DOHH2 (cell line): Measurements from ENCODE around the gene SH3PXD2A.

ENCODE experiments used
- EZH2phosphoT487 ChIP-seq: fragments of 200-600 bp; sonication (generic); IDR thresholded peaks from 2 replicates; pipeline ENCODE4 v1.6.1; 2017; ENCODE audit warnings: borderline replicate concordance, mild to moderate bottlenecking, antibody characterized with exemption, low read length, moderate library complexity, mixed read lengths
- TF ChIP-seq, protein P1 (sequence below): fragments of 200-600 bp; sonication (generic); IDR thresholded peaks from one replicate; pipeline ENCODE4 v1.5.1; 2014; ENCODE audit warnings: antibody characterized with exemption, mild to moderate bottlenecking, low read depth, low read length; ENCODE audit not compliant: poor library complexity, severe bottlenecking

DNA sequence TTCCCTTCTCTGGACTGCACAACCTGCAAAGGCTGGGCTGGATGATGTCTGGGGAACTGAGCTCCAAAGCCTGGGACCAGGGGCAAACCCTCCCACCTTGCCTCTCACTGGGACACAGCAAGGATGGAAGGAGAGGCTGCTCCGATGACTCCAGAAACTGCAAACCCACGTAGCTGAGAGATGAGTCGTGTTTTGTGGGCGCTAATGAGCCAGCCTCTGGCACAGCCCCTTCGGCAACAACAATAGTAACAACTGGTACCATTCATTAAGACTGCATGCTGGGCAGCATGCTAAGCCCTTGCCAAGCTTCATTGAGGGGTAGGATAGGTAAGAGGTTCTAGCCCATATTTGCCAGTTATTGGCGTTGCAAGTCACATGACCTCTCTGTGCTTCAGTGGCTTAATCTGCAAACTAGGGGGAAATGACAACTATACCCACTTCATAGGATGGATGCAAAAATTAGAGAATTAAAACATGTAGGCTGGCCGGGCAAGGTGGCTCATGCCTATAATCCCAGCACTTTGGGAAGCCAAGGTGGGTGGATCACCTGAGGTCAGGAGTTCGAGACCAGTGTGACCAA is 145.9 kb downstream of the SH3PXD2A start:
- TF ChIP-seq, protein P1, sequence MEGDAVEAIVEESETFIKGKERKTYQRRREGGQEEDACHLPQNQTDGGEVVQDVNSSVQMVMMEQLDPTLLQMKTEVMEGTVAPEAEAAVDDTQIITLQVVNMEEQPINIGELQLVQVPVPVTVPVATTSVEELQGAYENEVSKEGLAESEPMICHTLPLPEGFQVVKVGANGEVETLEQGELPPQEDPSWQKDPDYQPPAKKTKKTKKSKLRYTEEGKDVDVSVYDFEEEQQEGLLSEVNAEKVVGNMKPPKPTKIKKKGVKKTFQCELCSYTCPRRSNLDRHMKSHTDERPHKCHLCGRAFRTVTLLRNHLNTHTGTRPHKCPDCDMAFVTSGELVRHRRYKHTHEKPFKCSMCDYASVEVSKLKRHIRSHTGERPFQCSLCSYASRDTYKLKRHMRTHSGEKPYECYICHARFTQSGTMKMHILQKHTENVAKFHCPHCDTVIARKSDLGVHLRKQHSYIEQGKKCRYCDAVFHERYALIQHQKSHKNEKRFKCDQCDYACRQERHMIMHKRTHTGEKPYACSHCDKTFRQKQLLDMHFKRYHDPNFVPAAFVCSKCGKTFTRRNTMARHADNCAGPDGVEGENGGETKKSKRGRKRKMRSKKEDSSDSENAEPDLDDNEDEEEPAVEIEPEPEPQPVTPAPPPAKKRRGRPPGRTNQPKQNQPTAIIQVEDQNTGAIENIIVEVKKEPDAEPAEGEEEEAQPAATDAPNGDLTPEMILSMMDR = no peak
- TF ChIP-seq EZH2phosphoT487 = no peak
